ENCODE data around the gene ARHGAP26. TPM values are rescaled to one million over a fixed set of nuclear protein-coding genes. Genes with fewer than 3 reads are reported as not detected.

The ARHGAP26 gene
- total RNA-seq, 1 experiment from 2014 or later = 65.5 TPM

GRCh38 chr5:142805339-142805738 is 35.2 kb downstream of the ARHGAP26 start:
- CTCF ChIA-PET = no interaction called here

GRCh38 chr5:142806841-142807267 is 36.7 kb downstream of the ARHGAP26 start:
- in situ Hi-C loops (cut with HindIII; ENCODE audit: low pct_unique_long_range_greater_than_20kb, low sequenced_read_pairs) = no loop called here
- Histone ChIP-seq H3K4me1 (ENCODE audit: control insufficient read depth, insufficient read depth, low read length) (peaks cover 72% of the 10 kb centered on the region), H3K36me3 (ENCODE audit: control insufficient read depth, insufficient read depth, low read length) (no peaks in the 10 kb centered on the region), H3K27me3 (ENCODE audit: control insufficient read depth, insufficient read depth, low read length) (no peaks in the 10 kb centered on the region), H3K4me3 (ENCODE audit: low read depth in 2 of 2, low read length in 2 of 2) (no peak overlapping the region), H3K27ac (ENCODE audit: low read length) (peak overlapping the region; percentile 82), H3K9me3 (ENCODE audit: control insufficient read depth, insufficient read depth, low read depth, low read length) (no peaks in the 10 kb centered on the region)
- no TSS peak for BruUV-seq (replicated peaks)
- TF ChIP-seq, protein P1, sequence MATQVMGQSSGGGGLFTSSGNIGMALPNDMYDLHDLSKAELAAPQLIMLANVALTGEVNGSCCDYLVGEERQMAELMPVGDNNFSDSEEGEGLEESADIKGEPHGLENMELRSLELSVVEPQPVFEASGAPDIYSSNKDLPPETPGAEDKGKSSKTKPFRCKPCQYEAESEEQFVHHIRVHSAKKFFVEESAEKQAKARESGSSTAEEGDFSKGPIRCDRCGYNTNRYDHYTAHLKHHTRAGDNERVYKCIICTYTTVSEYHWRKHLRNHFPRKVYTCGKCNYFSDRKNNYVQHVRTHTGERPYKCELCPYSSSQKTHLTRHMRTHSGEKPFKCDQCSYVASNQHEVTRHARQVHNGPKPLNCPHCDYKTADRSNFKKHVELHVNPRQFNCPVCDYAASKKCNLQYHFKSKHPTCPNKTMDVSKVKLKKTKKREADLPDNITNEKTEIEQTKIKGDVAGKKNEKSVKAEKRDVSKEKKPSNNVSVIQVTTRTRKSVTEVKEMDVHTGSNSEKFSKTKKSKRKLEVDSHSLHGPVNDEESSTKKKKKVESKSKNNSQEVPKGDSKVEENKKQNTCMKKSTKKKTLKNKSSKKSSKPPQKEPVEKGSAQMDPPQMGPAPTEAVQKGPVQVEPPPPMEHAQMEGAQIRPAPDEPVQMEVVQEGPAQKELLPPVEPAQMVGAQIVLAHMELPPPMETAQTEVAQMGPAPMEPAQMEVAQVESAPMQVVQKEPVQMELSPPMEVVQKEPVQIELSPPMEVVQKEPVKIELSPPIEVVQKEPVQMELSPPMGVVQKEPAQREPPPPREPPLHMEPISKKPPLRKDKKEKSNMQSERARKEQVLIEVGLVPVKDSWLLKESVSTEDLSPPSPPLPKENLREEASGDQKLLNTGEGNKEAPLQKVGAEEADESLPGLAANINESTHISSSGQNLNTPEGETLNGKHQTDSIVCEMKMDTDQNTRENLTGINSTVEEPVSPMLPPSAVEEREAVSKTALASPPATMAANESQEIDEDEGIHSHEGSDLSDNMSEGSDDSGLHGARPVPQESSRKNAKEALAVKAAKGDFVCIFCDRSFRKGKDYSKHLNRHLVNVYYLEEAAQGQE (IDR thresholded peaks at IDR 0.05; ENCODE audit: insufficient read depth in 1 of 2, low read depth in 2 of 2, low read length in 1 of 2) = no peak
- TF ChIP-seq SIN3A (IDR thresholded peaks at IDR 0.05; ENCODE audit: borderline replicate concordance, insufficient read depth, low read depth, low read length) (no peak), TCF7L2 (IDR thresholded peaks at IDR 0.05; ENCODE audit: low read depth, low read length) (no peak), POLR2AphosphoS5 (IDR thresholded peaks at IDR 0.05; ENCODE audit: low read depth, low read length) (no peak), CTCF (IDR thresholded peaks at IDR 0.05) (no peak)
- ChIA-PET POLR2A (no interaction called here), CTCF (no interaction called here)
- peak; percentile 75 for ATAC-seq
- intact Hi-C loops (cut with micrococcal nuclease; ENCODE audit: unreplicated experiment) = no loop called here
- no peak for DNase-seq (ENCODE audit: low read depth, low spot score)

More at GRCh38 chr5:142805339-142805738, 35.2 kb downstream of the ARHGAP26 start:
- Histone ChIP-seq H3K36me3 (ENCODE audit: control insufficient read depth, insufficient read depth, low read length) (no peaks in the 10 kb centered on the region), H3K27ac (ENCODE audit: low read length) (peak overlapping the region; percentile 12; the same call in 1 of the 2 replicates), H3K4me1 (ENCODE audit: control insufficient read depth, insufficient read depth, low read length) (peaks cover 71% of the 10 kb centered on the region), H3K9me3 (ENCODE audit: control insufficient read depth, insufficient read depth, low read depth, low read length) (no peaks in the 10 kb centered on the region), H3K27me3 (ENCODE audit: control insufficient read depth, insufficient read depth, low read length) (no peaks in the 10 kb centered on the region), H3K4me3 (ENCODE audit: low read depth in 2 of 2, low read length in 2 of 2) (no peak overlapping the region)
- DNase-seq (ENCODE audit: low read depth, low spot score) = no peak
- POLR2A ChIA-PET = no interaction called here
- no peak for TF ChIP-seq SIN3A (IDR thresholded peaks at IDR 0.05; ENCODE audit: borderline replicate concordance, insufficient read depth, low read depth, low read length)
- TF ChIP-seq TCF7L2 (IDR thresholded peaks at IDR 0.05; ENCODE audit: low read depth, low read length) = no peak
- no peak for TF ChIP-seq POLR2AphosphoS5 (IDR thresholded peaks at IDR 0.05; ENCODE audit: low read depth, low read length)
- TF ChIP-seq, protein P1 (IDR thresholded peaks at IDR 0.05; ENCODE audit: insufficient read depth in 1 of 2, low read depth in 2 of 2, low read length in 1 of 2) = no peak
- TF ChIP-seq CTCF (IDR thresholded peaks at IDR 0.05) = no peak
- intact Hi-C loops (cut with micrococcal nuclease; ENCODE audit: unreplicated experiment) = no loop called here
- no TSS peak for BruUV-seq (replicated peaks)
- in situ Hi-C loops (cut with HindIII; ENCODE audit: low pct_unique_long_range_greater_than_20kb, low sequenced_read_pairs) = no loop called here
- ATAC-seq = no peak
